Muscle layer of duodenum (tissue), 2 donors: Measurements from ENCODE around the gene SLC5A10.
"Not testable (repeated sequence)": the region's sequence is repeated elsewhere in the genome, so short reads cannot be mapped to it uniquely, and the experiment has no call there.

Experiments
- H3K27ac ChIP-seq: one replicate; pipeline ENCODE4 v1.7.0; 2013; ENCODE audit warnings: mild to moderate bottlenecking, low read length
- H3K27me3 ChIP-seq: one replicate; pipeline ENCODE4 v1.7.0; 2013; ENCODE audit warnings: low read depth, mild to moderate bottlenecking, control low read depth, low read length
- H3K36me3 ChIP-seq, 2 donors: one replicate each; pipeline ENCODE4 v1.7.0; 2013; ENCODE audit warnings: low read length in 2 of 2, control low read depth in 1 of 2, mild to moderate bottlenecking in 1 of 2; ENCODE audit not compliant: insufficient read depth in 2 of 2, control insufficient read depth in 1 of 2
- H3K4me1 ChIP-seq, 2 donors: one replicate each; pipeline ENCODE4 v1.7.0; 2013; ENCODE audit warnings: low read length in 2 of 2, mild to moderate bottlenecking in 2 of 2, control low read depth in 1 of 2, moderate library complexity in 1 of 2; ENCODE audit not compliant: insufficient read depth in 2 of 2, control insufficient read depth in 1 of 2
- H3K4me3 ChIP-seq, 2 donors: one replicate each; pipeline ENCODE4 v1.7.0; 2013; ENCODE audit warnings: low read length in 2 of 2, low read depth in 1 of 2, mild to moderate bottlenecking in 1 of 2
- H3K9me3 ChIP-seq, 2 donors: one replicate each; pipeline ENCODE4 v1.7.0; 2013; ENCODE audit warnings: low read length in 2 of 2, control low read depth in 1 of 2, mild to moderate bottlenecking in 1 of 2; ENCODE audit not compliant: control insufficient read depth in 1 of 2
- donor health status: healthy.

The SLC5A10 gene

DNA sequence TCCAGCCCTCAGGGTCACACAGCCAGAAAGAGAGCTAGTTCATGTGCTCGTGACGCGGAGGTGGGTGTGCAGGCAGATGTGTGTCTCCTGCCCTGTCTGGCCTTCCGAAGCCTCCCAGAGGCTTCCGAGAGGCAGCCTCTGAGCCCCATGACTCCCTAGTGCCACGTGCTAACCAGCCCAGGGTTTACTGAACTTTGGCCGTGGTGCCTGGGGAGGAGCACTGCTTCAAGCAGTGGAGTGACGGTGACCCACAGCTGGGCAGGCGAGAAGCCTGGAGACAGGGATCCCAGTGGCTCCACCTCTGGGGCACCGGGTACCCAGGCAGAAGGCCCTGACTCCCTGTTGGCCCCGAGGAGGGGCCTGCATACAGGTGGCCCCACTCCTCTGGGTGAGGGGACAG, 76.7 kb downstream of the SLC5A10 start:
- H3K4me3 ChIP-seq, H3K27me3 ChIP-seq, H3K4me1 ChIP-seq, H3K9me3 ChIP-seq, H3K36me3 ChIP-seq, H3K27ac ChIP-seq: not testable (repeated sequence)

DNA sequence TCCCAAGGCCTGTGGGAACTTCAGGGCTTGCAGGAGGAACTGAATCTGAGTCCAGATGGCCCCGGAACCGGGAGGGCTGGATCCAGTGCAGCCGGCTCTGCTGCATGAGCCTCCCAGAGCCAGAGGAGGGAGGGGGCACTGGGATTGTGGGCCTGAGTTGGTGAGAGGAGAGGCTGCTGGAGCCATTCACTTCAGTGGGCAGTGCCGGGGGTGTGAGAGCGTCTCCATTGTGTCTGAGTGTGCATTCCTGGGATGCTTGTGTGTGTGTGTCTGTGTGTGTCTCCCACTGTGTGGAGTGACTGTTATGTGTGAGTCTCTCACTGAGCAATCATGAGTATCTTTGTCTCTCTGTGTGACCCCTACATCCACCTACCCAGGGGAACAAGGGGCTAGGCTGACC, 77.8 kb downstream of the SLC5A10 start:
- not testable (repeated sequence) for H3K9me3 ChIP-seq, H3K36me3 ChIP-seq, H3K4me3 ChIP-seq, H3K27me3 ChIP-seq, H3K4me1 ChIP-seq, H3K27ac ChIP-seq

DNA sequence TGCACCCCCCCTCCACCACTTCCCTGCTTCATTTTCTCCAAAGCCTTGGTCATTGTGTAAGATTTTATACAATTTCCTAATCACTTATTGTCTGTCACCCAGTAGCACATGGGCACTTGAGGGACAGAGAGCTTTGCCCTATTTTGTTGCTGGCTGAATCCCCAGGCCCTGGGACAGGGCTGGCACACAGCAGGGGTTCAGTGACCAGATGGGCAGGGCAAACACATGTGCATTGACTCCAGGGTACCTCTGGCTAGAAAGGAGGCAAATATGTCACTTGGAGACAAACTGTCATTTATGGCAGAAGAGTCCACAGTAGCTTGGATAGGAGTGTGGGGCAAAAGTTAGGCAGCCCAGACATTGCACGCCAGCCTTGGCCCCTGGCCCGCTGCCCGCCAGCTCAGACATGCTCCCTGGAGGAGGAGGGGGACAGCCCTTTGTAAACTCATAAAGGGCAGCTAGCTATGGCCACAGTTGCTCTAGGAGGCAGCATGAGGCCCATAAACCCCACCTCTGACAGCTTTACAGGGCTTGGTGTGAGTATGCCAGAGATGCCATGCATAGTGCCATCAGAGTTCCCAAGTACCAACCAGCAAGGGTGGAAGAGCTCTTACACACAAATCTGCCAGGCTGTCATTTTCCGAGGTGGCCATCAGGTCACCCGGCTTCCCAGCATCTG, 78.9 kb downstream of the SLC5A10 start:
- H3K9me3 ChIP-seq, H3K27ac ChIP-seq, H3K36me3 ChIP-seq, H3K27me3 ChIP-seq, H3K4me1 ChIP-seq, H3K4me3 ChIP-seq: not testable (repeated sequence)

DNA sequence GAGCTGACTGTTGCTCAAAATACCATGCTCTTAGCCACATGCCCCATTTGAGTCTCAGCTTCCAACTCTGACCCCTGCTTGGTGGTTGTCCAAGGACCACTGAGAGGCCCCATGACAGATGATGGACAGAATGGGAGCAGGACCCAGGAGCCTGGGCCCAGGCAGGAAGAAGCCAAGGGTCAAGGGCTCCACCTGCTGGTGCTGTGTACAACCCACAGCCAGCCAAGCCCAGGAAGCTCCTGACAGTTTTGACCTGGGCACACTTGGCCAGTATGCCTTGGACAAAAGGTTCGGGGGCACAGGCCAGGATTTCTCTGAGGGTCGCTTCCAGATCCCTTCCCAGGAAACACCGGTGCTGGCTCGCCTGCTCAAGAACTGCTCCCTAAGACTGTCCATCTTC, 79.8 kb downstream of the SLC5A10 start:
- not testable (repeated sequence) for H3K9me3 ChIP-seq, H3K4me3 ChIP-seq, H3K4me1 ChIP-seq, H3K27me3 ChIP-seq, H3K27ac ChIP-seq, H3K36me3 ChIP-seq

DNA sequence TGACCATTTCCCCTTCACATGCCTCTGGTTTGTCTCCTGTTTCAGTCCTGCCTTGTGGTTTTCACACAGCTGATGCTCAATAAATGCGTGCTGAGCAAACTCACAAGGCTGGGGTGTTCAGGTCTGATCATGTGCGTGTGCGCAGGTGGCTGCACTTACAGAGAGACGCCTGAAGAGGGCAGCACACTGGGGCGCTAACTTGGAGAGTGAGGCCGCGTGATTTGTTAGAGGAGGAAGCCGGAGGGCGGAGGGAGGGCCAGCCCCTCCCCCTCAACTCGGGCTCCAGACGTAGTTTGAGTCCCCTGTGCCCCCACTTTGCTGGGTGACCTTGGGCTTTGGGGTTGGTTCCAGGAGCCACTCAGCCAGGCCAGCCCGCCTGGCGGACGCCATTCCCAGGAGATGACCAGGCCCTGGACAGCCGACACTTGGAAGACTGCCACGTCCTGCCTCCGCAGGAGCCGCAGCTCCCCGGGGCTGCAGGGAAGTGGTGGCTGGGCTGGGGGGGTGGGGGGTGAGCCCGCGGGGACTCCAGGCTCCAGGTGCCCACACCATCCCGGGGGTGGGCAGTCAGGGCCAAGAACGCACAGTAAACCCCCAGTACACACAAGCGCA, 80.5 kb downstream of the SLC5A10 start:
- not testable (repeated sequence) for H3K9me3 ChIP-seq, H3K27ac ChIP-seq, H3K27me3 ChIP-seq, H3K4me1 ChIP-seq, H3K4me3 ChIP-seq, H3K36me3 ChIP-seq

DNA sequence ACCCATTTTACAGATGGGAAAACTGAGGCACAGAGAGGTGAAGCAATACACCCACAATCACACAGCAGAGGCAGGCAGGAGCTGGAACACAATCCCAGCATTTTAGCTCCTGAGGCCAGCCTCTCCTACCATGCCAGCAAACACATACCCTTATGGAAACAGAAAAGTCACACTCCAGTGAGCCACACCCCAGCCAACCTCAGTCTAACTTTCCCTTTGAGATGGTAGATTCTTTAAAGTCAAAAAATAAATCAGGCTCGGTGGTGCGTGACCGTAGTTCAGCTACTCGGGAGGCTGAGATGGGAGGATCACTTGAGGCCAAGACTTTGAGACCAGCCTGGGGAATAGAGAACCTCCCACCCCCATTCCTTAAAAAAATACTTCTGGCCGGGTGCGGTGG, 84.2 kb downstream of the SLC5A10 start:
- not testable (repeated sequence) for H3K36me3 ChIP-seq, H3K4me1 ChIP-seq, H3K27me3 ChIP-seq, H3K9me3 ChIP-seq, H3K27ac ChIP-seq, H3K4me3 ChIP-seq

DNA sequence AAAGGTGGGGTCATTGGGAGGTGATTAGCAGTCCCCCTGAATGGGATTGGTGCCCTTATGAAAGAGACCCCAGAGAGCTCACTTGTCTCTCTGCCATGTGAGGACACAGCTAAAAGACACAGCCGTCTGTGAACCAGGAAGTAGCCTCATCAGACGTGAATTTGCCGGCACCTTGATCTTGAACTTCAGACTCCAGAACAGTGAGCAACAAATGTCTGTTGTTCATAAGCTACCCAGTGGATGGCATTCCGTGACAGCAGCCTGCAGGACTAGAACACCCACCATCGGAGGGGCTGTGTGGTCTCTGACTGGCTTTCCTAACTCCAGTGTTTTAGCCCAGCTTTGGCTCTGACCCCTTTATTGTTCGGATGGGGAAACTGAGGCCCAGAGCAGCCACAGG, 85.6 kb downstream of the SLC5A10 start:
- not testable (repeated sequence) for H3K4me1 ChIP-seq, H3K4me3 ChIP-seq, H3K27me3 ChIP-seq, H3K27ac ChIP-seq, H3K9me3 ChIP-seq, H3K36me3 ChIP-seq

DNA sequence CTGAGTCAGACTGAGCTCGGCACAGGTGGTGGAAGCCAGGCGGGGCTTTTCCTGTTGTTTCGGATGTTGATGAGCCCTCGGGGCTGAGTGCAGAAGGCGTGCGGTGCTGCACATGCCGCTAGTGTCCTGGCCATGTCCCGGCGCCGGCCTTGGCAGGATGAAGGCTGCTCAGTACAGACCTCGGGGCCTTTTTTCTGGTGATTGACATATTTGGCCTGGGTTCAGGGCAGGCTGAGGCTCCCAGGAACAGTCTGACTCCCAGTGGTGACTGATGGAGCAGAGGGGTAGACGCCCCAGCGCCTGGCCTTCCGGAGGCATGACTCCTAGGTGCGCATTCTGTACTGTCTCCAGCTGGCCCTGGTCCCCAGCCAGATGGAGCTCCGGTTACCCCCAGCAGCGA, 86.0 kb downstream of the SLC5A10 start:
- H3K4me3 ChIP-seq, H3K36me3 ChIP-seq, H3K9me3 ChIP-seq, H3K27ac ChIP-seq, H3K4me1 ChIP-seq, H3K27me3 ChIP-seq: not testable (repeated sequence)

DNA sequence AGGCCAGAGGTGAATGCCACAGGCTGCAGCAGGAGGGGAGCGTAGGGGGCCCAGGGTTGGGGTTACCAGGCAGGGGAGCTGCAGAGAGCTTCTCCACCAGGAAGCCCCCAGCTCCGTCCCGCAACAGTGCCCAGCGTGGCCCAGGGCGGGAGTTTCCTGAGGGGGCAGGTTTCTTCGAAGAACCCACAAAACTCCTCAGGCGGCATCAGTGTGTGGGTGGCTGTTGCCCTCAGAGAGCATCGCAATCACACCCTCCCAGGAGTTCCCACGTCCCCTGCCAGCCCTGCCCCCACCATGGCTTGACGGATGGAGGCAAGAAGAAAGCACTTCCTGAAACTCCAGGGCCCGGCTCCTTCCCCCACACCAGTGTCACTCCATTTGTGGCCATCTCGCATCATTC, 86.8 kb downstream of the SLC5A10 start:
- H3K27ac ChIP-seq, H3K9me3 ChIP-seq, H3K27me3 ChIP-seq, H3K4me3 ChIP-seq, H3K4me1 ChIP-seq, H3K36me3 ChIP-seq: not testable (repeated sequence)

DNA sequence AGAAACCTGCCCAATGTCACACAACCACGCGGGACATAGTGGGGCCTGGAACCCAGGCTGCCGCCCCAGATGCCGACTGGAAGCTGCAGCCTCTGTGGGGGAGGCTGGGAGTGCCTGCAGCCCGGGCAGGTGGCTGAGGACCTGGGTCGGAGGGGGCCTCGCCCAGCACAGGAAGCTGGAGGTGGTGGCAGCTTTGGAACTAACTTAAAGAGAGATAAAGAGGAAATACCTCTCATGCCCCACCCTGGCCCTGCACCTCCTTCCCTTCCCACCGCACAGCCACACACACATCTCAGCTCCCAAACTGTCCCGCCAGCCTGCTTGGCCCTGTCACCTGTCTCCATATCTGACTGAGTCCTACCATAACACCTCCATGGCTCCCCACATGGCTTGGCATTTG, 88.4 kb downstream of the SLC5A10 start:
- not testable (repeated sequence) for H3K4me1 ChIP-seq, H3K4me3 ChIP-seq, H3K27ac ChIP-seq, H3K36me3 ChIP-seq, H3K9me3 ChIP-seq, H3K27me3 ChIP-seq

DNA sequence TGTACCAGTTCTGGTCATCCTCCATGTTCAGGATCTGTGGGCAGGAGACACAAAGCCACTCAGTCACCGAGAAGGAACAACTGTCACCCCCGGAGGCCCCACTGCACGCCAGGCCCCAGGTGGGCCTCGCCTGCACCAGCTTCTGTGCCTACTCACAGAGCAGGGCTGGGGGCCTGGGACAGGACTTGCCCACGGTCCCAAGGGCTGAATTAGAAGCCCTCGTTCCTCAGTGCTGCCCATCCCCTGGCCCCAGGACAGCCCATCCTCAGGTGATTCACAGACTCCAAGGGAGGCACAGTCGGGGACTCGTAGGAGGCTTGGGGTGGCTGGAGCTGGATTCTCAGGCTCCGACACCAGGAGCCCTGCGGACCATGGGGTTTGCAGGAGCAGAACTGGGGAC, 89.9 kb downstream of the SLC5A10 start:
- H3K9me3 ChIP-seq, H3K36me3 ChIP-seq, H3K4me3 ChIP-seq, H3K27ac ChIP-seq, H3K4me1 ChIP-seq, H3K27me3 ChIP-seq: not testable (repeated sequence)

DNA sequence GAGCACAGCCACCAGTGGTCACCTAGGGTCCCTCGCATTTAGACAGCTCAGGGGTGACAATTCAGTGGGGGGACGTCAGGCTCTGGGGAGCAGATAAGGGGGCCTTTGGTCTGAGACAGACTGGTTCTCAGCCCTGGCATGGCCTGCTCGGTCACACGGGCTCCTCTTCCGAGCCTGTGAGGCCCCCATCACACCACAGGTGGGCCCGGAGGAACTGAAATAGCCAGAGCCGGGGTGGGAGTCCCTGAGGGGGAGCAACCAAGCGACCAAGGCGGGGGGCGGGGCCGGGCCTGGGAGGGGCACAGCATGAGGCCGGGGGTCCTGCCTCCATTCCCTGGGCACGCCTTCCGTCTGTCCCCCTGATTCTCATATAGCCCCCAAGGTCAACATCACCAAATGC, 90.4 kb downstream of the SLC5A10 start:
- not testable (repeated sequence) for H3K36me3 ChIP-seq, H3K4me3 ChIP-seq, H3K9me3 ChIP-seq, H3K27me3 ChIP-seq, H3K27ac ChIP-seq, H3K4me1 ChIP-seq
